IMR-90 (cell line): ENCODE data around the gene SLC8A1.

ENCODE experiments used
- BHLHE40 ChIP-seq: fragments of 150-350 bp; IDR thresholded peaks from 2 replicates; pipeline ENCODE4 v1.6.1; 2016; ENCODE audit warnings: mild to moderate bottlenecking, low read depth, low read length
- CEBPB ChIP-seq: IDR thresholded peaks from 2 replicates; pipeline ENCODE4 v1.6.1; 2012; ENCODE audit warnings: low read depth, low read length, improper control_type of control experiment
- ELK1 ChIP-seq: fragments of 150-350 bp; IDR thresholded peaks from 2 replicates; pipeline ENCODE4 v1.6.1; 2016; ENCODE audit warnings: low read depth, mild to moderate bottlenecking, low read length, moderate library complexity, borderline replicate concordance
- FOS ChIP-seq: fragments of 150-350 bp; IDR thresholded peaks from 2 replicates; pipeline ENCODE4 v1.6.1; 2016; ENCODE audit warnings: low read depth, low read length
- MAFK ChIP-seq: IDR thresholded peaks from 2 replicates; pipeline ENCODE4 v1.6.1; 2012; ENCODE audit warnings: low read depth, low read length, improper control_type of control experiment
- MAZ ChIP-seq: IDR thresholded peaks from 2 replicates; pipeline ENCODE4 v1.6.1; 2012; ENCODE audit warnings: low read depth, mild to moderate bottlenecking, low read length, improper control_type of control experiment, moderate library complexity, borderline replicate concordance
- MXI1 ChIP-seq: IDR thresholded peaks from 2 replicates; pipeline ENCODE4 v1.6.1; 2012; ENCODE audit warnings: low read depth, mild to moderate bottlenecking, low read length, moderate library complexity, borderline replicate concordance
- POLR2A ChIP-seq: IDR thresholded peaks from 2 replicates; pipeline ENCODE4 v1.6.1; 2012; ENCODE audit warnings: mild to moderate bottlenecking, low read depth, low read length
- RFX5 ChIP-seq: IDR thresholded peaks from 2 replicates; pipeline ENCODE4 v1.8.0; 2012; ENCODE audit warnings: low read depth, mild to moderate bottlenecking, low read length, moderate library complexity
- SMC3 ChIP-seq: fragments of 150-350 bp; IDR thresholded peaks from 2 replicates; pipeline ENCODE4 v1.6.1; 2016; ENCODE audit warnings: low read depth, mild to moderate bottlenecking, antibody characterized with exemption, low read length, moderate library complexity
- TF ChIP-seq, protein P1 (sequence below): conservative IDR thresholded peaks from 2 replicates; pipeline ENCODE4 v1.5.1; 2012; ENCODE audit warnings: mild to moderate bottlenecking, low read depth, low read length, improper control_type of control experiment
- TF ChIP-seq, protein P2 (sequence below): fragments of 150-350 bp; IDR thresholded peaks from 2 replicates; pipeline ENCODE4 v1.6.1; 2017; ENCODE audit warnings: mild to moderate bottlenecking, antibody characterized with exemption, low read length, low read depth

DNA sequence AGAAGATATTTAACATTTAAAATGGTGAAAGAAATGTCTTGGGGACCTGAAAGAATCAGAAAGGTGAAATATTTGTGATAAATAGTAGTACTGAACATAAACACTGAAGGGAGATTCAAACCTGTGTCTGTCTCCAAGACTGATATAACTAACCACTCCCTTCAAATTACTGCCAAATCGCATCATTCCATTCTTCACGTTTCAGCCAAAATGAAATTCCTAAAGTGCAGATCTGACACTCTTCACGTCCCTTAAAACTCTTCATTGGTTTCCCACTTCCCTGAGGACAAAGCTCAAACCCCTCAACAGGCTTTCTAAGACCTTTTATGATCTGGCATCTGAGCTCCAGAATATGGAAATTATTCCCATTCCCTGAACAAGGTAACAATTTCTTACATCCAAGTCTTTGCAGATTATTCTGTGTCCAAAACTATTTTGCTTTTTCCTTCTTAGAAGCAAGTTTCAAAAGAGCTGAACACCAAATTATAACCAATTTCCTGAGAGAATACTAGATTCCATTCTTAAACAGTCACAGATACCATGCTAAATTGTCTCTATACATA is 18.9 kb downstream of the SLC8A1 start:
- TF ChIP-seq POLR2A = no peak
- TF ChIP-seq RFX5 = no peak
- TF ChIP-seq, protein P1, sequence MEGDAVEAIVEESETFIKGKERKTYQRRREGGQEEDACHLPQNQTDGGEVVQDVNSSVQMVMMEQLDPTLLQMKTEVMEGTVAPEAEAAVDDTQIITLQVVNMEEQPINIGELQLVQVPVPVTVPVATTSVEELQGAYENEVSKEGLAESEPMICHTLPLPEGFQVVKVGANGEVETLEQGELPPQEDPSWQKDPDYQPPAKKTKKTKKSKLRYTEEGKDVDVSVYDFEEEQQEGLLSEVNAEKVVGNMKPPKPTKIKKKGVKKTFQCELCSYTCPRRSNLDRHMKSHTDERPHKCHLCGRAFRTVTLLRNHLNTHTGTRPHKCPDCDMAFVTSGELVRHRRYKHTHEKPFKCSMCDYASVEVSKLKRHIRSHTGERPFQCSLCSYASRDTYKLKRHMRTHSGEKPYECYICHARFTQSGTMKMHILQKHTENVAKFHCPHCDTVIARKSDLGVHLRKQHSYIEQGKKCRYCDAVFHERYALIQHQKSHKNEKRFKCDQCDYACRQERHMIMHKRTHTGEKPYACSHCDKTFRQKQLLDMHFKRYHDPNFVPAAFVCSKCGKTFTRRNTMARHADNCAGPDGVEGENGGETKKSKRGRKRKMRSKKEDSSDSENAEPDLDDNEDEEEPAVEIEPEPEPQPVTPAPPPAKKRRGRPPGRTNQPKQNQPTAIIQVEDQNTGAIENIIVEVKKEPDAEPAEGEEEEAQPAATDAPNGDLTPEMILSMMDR = no peak
- no peak for TF ChIP-seq MAFK
- no peak for TF ChIP-seq FOS
- no peak for TF ChIP-seq MAZ
- TF ChIP-seq SMC3 = no peak
- no peak for TF ChIP-seq MXI1
- TF ChIP-seq ELK1 = no peak
- no peak for TF ChIP-seq BHLHE40
- TF ChIP-seq CEBPB = no peak
- TF ChIP-seq, protein P2, sequence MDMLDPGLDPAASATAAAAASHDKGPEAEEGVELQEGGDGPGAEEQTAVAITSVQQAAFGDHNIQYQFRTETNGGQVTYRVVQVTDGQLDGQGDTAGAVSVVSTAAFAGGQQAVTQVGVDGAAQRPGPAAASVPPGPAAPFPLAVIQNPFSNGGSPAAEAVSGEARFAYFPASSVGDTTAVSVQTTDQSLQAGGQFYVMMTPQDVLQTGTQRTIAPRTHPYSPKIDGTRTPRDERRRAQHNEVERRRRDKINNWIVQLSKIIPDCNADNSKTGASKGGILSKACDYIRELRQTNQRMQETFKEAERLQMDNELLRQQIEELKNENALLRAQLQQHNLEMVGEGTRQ = no peak
